ENCODE results near the gene HIKESHI. TPM values are rescaled to one million over a fixed set of nuclear protein-coding genes. Genes with fewer than 3 reads are reported as not detected.

Gene HIKESHI
- total and polyA plus RNA-seq, 2 experiments from 2014 or later: 46.2 to 61.9 TPM

DNA sequence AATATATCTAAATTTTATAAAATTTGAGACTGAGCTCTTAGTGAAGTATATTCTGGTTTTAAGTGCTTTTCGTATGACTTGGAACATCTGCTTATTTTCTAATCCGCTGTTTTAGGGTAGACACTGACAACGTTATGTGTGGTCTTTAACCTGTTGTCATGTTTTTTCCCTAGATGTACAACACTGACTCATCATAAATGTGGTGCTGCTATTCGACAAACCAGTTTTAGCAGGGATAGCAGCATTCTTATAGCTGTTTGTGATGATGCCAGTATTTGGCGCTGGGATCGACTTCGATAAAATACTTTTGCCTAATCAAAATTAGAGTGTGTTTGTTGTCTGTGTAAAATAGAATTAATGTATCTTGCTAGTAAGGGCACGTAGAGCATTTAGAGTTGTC lies 23.8 kb upstream of the HIKESHI start:
- no peaks in the 10 kb centered on the region for H4K20me1 ChIP-seq (ENCODE audit: insufficient read depth, poor library complexity, severe bottlenecking)
- H3K79me2 ChIP-seq: peaks cover 20% of the 10 kb centered on the region
- no peak for DNase-seq (ENCODE audit: low spot score)
- 78% methylated on average over 8 of the region's 8 CpGs for WGBS (ENCODE audit: low lambda C conversion rate, missing lambda C conversion rate)
- H3K4me3 ChIP-seq: no peak overlapping the region
- no peaks in the 10 kb centered on the region for H3K36me3 ChIP-seq (replicated peaks; ENCODE audit: insufficient read depth, low read depth)
- no peaks in the 10 kb centered on the region for H3K27me3 ChIP-seq
- no peaks in the 10 kb centered on the region for H3K9me3 ChIP-seq (ENCODE audit: low read depth)
- H2AFZ ChIP-seq: no peak overlapping the region
- no peak overlapping the region for H3K27ac ChIP-seq
- no peaks in the 10 kb centered on the region for H3K4me1 ChIP-seq (ENCODE audit: insufficient read depth)
- TF ChIP-seq, protein P1, sequence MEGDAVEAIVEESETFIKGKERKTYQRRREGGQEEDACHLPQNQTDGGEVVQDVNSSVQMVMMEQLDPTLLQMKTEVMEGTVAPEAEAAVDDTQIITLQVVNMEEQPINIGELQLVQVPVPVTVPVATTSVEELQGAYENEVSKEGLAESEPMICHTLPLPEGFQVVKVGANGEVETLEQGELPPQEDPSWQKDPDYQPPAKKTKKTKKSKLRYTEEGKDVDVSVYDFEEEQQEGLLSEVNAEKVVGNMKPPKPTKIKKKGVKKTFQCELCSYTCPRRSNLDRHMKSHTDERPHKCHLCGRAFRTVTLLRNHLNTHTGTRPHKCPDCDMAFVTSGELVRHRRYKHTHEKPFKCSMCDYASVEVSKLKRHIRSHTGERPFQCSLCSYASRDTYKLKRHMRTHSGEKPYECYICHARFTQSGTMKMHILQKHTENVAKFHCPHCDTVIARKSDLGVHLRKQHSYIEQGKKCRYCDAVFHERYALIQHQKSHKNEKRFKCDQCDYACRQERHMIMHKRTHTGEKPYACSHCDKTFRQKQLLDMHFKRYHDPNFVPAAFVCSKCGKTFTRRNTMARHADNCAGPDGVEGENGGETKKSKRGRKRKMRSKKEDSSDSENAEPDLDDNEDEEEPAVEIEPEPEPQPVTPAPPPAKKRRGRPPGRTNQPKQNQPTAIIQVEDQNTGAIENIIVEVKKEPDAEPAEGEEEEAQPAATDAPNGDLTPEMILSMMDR (IDR thresholded peaks at IDR 0.05; ENCODE audit: poor library complexity): no peak
- TF ChIP-seq EZH2 (IDR thresholded peaks at IDR 0.05; ENCODE audit: borderline replicate concordance): no peak
- TF ChIP-seq EZH2phosphoT487 (IDR thresholded peaks at IDR 0.05; ENCODE audit: low read depth, severe bottlenecking, unreplicated experiment): no peak
- H3K9me2 ChIP-seq (replicated peaks; ENCODE audit: insufficient read depth): no peaks in the 10 kb centered on the region
- H3K4me2 ChIP-seq: no peak overlapping the region

DNA sequence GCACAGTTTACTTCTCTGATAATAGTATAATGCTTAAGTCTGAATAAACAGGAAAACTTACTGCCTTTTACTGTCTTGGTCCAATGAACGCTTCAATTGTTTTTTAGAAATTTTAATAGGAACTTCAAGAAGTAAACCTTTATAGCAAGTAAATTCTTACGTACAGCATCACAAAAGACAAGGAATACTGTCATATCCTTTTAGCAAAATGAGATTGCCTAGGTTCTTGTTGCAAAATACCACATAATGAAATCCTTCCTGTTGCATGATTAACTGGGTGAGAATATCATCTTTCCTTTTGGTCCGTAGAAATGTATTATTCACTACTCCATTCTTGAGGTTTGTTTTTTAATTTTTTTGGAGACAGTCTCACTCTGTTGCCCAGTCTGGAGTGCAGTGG lies 22.3 kb upstream of the HIKESHI start:
- Histone ChIP-seq H3K27ac (no peak overlapping the region), H3K4me2 (no peak overlapping the region), H2AFZ (no peak overlapping the region), H3K27me3 (no peaks in the 10 kb centered on the region), H3K4me1 (ENCODE audit: insufficient read depth) (no peaks in the 10 kb centered on the region), H3K79me2 (peaks cover 7% of the 10 kb centered on the region), H3K4me3 (no peak overlapping the region), H3K9me3 (ENCODE audit: low read depth) (no peaks in the 10 kb centered on the region), H4K20me1 (ENCODE audit: insufficient read depth, poor library complexity, severe bottlenecking) (no peaks in the 10 kb centered on the region), H3K36me3 (replicated peaks; ENCODE audit: insufficient read depth, low read depth) (no peaks in the 10 kb centered on the region), H3K9me2 (replicated peaks; ENCODE audit: insufficient read depth) (no peaks in the 10 kb centered on the region)
- TF ChIP-seq, protein P1 (IDR thresholded peaks at IDR 0.05; ENCODE audit: poor library complexity): no peak
- TF ChIP-seq EZH2 (IDR thresholded peaks at IDR 0.05; ENCODE audit: borderline replicate concordance) (no peak), EZH2phosphoT487 (IDR thresholded peaks at IDR 0.05; ENCODE audit: low read depth, severe bottlenecking, unreplicated experiment) (no peak)
- WGBS (ENCODE audit: low lambda C conversion rate, missing lambda C conversion rate): 93% methylated on average over 3 of the region's 3 CpGs
- no peak for DNase-seq (ENCODE audit: low spot score)

GRCh38 chr11:86287468-86287796 lies 14.6 kb upstream of the HIKESHI start:
- no peaks in the 10 kb centered on the region for H3K27me3 ChIP-seq
- no peaks in the 10 kb centered on the region for H4K20me1 ChIP-seq (ENCODE audit: insufficient read depth, poor library complexity, severe bottlenecking)
- TF ChIP-seq EZH2 (IDR thresholded peaks at IDR 0.05; ENCODE audit: borderline replicate concordance) (no peak), EZH2phosphoT487 (IDR thresholded peaks at IDR 0.05; ENCODE audit: low read depth, severe bottlenecking, unreplicated experiment) (no peak)
- TF ChIP-seq, protein P1 (IDR thresholded peaks at IDR 0.05; ENCODE audit: poor library complexity): no peak
- H2AFZ ChIP-seq: no peak overlapping the region
- DNase-seq (ENCODE audit: low spot score): no peak
- H3K36me3 ChIP-seq (replicated peaks; ENCODE audit: insufficient read depth, low read depth): no peaks in the 10 kb centered on the region
- H3K4me1 ChIP-seq (ENCODE audit: insufficient read depth): no peaks in the 10 kb centered on the region
- H3K4me3 ChIP-seq: no peak overlapping the region
- no peaks in the 10 kb centered on the region for H3K9me2 ChIP-seq (replicated peaks; ENCODE audit: insufficient read depth)
- H3K4me2 ChIP-seq: no peak overlapping the region
- H3K27ac ChIP-seq: no peak overlapping the region
- no peaks in the 10 kb centered on the region for H3K9me3 ChIP-seq (ENCODE audit: low read depth)
- no peaks in the 10 kb centered on the region for H3K79me2 ChIP-seq
- 98% methylated on average over 2 of the region's 2 CpGs for WGBS (ENCODE audit: low lambda C conversion rate, missing lambda C conversion rate)
